Mammary epithelial cell (primary cell): ENCODE data around the gene BICD2.

Experiments
- CTCF ChIP-seq, 2 donors: IDR thresholded peaks in 1 of 2; conservative IDR thresholded peaks in 1 of 2; 2 replicates each; pipeline ENCODE4 v1.5.1; 2011 to 2012; ENCODE audit warnings: inconsistent platforms in 2 of 2, low read length in 2 of 2, mild to moderate bottlenecking in 2 of 2, control low read depth in 1 of 2, low read depth in 1 of 2; ENCODE audit not compliant: insufficient read depth in 1 of 2; ENCODE audit errors: extremely low read depth in 1 of 2
- EZH2 ChIP-seq: IDR thresholded peaks from 2 replicates; pipeline ENCODE4 v1.6.1; 2012; ENCODE audit warnings: low read length, inconsistent platforms, borderline replicate concordance

- TF ChIP-seq CTCF (conservative IDR thresholded peaks at IDR 0.05 in 1 of 2, IDR thresholded peaks at IDR 0.05 in 1 of 2; ENCODE audit: extremely low read depth in 1 of 2, insufficient read depth in 1 of 2, low read depth in 1 of 2, low read length in 2 of 2) = no peak
- no peak for TF ChIP-seq EZH2
Measured at GRCh38 chr9:92740969-92741368, 23.7 kb downstream of the BICD2 start.
